Measurements from ENCODE around the gene GOLPH3.

DNA sequence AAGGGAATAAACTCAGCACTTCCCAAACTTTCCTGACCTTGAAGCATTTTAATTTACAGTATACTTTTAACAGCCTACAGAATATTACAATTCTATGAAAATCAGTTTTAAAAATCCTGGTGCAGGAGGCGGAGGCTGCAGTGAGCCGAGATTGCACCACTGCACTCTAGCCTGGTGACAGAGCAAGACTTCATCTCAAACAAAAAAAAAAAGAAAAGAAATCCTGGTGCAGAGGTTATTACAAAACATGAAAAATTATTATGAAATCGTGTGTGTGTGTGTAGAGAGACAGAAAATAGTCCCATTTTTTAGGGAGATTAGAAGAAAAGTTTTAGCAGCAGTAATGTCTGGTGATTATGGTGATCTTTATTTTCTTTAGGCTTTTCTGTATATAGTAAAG, 26.9 kb downstream of the GOLPH3 start:
- TF ChIP-seq, protein P1, sequence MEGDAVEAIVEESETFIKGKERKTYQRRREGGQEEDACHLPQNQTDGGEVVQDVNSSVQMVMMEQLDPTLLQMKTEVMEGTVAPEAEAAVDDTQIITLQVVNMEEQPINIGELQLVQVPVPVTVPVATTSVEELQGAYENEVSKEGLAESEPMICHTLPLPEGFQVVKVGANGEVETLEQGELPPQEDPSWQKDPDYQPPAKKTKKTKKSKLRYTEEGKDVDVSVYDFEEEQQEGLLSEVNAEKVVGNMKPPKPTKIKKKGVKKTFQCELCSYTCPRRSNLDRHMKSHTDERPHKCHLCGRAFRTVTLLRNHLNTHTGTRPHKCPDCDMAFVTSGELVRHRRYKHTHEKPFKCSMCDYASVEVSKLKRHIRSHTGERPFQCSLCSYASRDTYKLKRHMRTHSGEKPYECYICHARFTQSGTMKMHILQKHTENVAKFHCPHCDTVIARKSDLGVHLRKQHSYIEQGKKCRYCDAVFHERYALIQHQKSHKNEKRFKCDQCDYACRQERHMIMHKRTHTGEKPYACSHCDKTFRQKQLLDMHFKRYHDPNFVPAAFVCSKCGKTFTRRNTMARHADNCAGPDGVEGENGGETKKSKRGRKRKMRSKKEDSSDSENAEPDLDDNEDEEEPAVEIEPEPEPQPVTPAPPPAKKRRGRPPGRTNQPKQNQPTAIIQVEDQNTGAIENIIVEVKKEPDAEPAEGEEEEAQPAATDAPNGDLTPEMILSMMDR (conservative IDR thresholded peaks at IDR 0.05; ENCODE audit: low read depth, low read length): no peak
- TF ChIP-seq EZH2 (IDR thresholded peaks at IDR 0.05; ENCODE audit: low read length, unreplicated experiment): no peak

Data from PC-3 (cell line).